CMK (cell line): ENCODE results near the gene TRAF5.
A peak's percentile ranks its signal among the peaks of the same experiment; 100 is the strongest.
"Not testable (repeated sequence)": the region's sequence is repeated elsewhere in the genome, so short reads cannot be mapped to it uniquely, and the experiment has no call there.

Experiments
- DNase-seq: peaks from one replicate; pipeline ENCODE4 v3.0.0-alpha.2; 2010; ENCODE audit warnings: low read depth

TRAF5 gene

DNA sequence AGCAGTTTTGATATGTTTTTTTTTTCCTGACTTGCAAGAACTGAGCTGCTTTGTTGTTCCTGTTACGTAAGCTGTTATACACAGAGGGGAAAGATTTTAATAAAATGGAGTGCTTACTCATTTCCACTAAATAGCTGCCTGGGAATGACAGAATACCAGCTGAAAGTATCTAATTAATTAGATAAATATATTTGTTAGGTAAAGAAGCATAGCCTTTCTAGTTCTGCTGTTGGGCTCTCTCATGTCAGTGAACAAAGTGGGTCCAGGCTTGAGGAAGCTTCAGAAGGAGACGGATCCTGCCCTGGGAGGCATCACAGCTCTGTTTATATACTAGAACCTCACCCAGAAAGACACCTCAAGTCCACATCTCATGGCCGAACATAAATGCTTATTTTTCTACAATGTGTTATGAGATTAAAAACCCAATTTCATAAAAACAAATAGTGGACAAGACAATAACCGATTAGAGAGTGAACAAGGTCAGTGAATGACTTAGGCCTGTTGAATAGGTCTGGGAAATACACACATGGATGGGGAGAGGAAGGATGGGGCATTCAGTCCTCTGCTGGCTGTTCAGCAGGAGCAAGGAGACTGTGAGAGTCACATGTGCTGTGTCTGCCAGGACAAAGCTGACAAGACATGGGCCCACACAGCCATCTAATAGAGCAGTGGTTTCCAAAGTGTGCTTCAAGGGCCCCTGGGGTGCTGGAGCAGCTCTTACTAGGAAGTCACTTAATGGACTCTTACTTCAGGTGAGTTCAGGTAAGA lies 20.6 kb downstream of the TRAF5 start:
- no peak for DNase-seq

DNA sequence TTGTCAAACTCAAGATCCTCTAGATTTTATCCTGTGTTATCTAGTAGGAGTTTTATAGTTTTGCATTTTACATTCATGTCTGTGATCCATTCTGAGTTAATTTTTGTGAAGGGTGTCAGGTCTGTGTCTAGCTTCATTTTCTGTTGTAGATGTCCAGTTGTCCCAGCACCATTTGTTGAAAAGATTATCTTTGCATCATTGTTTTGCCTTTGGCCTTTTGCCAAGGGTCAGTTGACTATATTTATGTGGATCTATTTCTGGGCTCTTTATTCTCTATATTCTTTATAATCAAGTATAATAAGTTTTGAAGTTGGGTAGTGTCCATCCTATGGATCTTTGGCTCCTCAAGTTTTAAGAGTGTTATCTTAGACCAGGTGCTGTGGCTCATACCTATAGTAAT lies 21.9 kb downstream of the TRAF5 start:
- DNase-seq, result no peak

DNA sequence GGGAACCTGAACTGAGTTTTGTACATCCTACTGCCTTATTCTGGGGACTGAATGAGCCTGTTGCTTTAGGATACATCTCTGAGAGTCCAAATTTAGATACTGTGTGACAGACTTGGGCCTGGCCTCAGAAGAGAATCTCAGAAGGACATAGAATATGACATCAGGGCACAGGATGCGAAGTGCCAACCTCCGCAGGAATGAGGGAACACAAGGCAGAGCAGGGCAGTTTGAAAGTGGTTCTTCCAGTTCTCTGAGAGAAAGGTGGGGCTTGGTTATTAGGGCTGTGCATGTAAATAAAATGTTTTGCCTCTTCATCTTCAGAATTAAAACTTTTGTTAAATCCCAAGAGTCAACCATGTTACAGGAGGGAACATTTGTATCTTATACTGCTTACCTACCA lies 23.1 kb downstream of the TRAF5 start:
- DNase-seq, result no peak

DNA sequence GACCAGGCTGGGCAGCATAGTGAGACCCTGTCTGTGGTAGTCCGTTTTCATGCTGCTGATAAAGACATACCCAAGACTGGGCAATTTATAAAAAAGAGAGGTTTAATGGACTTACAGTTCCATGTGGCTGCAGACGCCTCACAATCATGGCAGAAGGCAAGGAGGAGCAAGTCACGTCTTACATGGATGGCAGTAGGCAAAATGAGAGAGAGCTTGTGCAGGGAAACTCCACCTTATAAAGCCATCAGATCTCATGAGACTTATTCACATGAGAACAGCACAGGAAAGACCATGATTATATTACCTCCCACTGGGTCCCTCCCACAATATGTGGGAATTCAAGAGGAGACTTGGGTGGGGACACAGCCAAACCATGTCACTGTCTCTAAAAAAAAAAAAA lies 25.4 kb downstream of the TRAF5 start:
- not testable (repeated sequence) for DNase-seq

DNA sequence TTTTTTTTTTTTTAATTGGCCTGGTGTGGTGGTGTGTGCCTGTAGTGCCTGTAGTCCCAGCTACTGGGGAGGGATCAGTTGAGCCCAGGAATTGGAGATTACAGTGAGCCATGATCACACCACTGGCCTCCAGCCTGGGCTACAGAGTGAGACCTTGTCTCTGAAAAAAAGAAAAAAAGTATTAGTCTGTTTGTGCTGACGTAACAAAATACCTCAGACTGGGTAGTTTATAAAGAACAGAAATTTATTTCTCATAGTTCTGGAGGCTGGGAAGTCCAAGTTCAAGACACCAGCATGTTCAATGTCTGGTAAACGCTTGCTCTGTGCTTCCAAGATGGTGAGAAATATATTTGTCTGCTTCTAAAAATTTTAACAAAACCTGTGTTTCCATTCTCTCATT lies 25.8 kb downstream of the TRAF5 start:
- no peak for DNase-seq

DNA sequence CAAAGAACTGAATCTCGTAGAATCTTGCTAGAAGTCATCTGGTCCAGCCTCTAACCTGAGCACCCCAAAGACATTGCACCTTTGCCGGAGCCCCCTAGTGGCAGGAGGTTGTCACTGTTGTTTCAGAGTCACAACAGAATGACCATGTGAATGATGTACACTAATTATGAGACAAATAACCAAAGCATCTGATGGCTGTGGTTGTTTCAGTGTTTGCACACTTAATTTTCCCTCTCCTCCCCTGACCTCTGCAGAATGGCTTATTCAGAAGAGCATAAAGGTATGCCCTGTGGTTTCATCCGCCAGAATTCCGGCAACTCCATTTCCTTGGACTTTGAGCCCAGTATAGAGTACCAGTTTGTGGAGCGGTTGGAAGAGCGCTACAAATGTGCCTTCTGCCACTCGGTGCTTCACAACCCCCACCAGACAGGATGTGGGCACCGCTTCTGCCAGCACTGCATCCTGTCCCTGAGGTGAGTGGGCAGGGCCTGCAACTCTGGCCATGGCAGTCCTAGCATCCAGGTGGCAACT lies 26.4 kb downstream of the TRAF5 start:
- peak; percentile 26 for DNase-seq

DNA sequence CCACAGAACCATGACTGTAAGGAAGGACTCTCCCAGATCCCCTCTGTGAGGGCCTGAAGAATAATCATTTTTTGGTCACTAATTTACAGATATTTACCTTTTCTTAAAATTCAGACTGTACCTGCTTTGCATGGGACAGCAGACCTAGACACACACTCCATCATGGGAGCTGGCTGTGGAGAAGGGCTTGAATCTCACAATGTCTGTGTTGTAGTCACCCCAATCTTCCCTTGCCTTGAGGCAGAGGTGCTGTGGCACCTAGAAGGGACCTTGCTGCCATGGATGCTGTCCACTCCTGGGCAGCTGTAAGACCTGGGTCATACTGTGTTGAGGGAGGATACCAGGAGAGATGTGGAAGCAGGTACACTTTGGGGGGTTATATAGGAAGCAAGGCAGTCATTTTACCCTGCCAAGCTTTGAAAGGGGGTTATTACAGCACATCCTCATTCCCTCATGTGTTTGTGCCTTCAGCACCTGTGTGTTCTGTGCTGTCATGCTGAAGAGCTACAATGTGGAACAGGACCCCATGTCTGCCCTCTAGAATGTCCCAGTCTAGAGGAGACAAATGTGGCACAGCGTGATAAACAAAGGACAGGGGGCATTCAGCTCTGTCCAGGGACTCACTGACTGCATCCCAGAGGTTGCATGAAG lies 27.1 kb downstream of the TRAF5 start:
- no peak for DNase-seq

DNA sequence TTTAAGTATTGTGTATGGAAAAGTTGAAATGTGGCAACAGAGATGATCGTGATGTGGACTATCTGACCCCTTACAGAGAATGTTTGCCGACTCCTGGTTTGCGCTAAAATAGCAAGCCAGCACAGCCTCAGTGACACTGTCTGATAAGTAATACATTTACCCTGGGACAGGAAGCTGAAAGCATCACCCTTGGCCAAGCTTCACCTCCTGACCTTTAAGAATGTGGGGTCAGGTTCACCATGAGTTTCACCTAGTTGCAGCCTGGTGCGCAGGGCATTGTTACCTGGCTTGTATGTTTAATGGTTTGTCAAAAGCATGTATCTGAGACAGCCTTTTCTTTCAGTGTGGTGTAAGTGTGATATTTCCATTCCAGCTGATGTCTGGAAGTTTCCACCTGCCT lies 29.2 kb downstream of the TRAF5 start:
- no peak for DNase-seq

DNA sequence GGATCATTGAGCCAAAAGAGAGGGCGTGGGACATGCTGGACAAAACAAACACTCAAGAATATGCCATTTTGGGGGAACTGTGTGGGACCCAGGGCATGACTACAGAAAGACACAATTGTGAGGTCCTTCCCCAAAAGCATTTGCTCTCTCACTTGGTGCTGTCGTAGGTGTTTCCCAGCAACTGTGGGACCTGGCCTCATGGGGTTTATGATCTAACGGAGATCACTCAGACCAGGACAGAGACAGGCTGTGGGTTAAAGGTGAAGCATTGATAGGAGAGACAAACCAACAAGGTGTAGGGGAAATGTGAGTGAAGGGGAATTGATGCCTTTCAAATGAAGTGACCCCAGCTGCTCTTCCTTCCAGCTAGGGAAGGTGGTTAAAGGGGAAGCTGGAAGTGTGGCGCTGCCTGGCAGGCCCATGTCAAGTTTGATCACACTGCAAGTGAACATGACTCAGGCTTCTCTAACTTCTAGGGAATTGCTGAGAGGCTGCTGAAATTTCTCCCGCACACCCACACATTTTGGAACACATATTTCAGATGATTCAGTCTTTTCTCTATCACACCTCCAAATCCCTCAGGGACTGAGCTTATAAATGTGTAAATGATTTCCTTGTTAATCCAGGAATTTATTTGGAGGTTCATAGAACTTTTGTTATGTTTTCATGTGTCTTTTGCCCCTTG lies 30.2 kb downstream of the TRAF5 start:
- DNase-seq, result no peak

DNA sequence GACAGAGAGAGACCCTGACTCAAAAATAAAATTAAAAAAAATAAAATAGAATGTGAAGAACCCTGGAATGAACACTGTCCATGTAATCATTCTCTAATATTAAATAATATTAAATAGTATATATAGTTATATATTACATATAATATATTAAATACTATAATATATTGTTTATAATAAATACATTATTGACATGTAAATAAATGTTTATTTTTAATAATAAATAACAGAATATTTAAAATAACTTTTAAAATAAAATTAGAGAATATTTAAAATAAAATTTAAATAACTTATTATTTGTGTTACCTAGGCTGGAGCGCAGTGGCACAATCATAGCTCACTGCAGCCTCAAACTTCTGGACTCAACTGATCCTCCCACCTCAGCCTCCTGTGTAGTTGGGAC lies 32.1 kb downstream of the TRAF5 start:
- DNase-seq, result no peak

DNA sequence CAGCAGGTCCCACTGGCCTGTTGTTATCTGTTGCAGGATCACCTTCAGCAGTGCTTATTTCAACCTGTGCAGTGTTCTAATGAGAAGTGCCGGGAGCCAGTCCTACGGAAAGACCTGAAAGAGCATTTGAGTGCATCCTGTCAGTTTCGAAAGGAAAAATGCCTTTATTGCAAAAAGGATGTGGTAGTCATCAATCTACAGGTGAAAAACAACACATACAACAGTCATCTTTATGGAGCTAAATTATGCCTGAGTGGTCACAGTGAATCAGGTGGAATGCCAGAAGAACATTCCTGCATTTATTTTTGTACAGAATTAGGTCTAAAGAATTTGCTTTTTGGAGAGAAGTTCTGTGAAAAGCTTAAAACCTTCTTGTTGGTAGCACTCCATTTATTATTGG lies 33.2 kb downstream of the TRAF5 start:
- no peak for DNase-seq

DNA sequence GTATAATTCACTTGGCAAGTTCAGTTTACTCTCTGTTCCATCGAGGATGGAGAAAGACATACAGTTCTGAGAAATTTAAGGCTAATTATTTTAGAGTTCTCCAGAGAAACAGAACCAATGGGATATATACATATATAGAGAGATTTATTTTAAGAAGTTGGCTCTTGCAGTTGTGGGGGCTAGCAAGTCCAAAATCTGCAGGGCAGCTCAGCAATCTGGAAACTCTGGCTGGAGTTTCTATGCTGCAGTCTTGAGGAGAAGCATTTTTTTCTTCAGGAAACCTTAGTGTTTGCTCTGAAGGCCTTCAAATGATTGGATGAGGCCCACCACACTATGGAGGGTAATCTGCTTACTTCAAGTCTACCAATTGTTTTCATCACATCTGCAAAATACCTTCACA lies 34.6 kb downstream of the TRAF5 start:
- DNase-seq, result no peak

DNA sequence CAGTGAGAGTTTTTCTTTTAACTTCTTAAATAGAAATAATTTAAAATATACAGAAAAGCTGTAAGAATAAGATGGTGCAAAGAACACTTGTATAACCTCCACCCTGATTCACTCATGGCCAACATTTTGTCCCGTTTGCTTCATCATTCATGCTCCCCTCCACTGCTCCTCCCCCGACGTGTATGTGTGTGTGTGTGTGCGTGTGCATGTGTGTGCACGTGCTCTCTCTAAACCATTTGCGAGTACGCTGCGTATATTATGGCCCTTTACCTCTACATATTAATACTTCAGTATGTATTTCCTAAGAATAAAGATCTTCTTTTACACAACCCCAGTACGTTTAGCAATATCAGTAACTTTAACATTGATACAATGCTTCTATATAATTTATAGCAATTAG lies 43.0 kb downstream of the TRAF5 start:
- DNase-seq, result no peak

DNA sequence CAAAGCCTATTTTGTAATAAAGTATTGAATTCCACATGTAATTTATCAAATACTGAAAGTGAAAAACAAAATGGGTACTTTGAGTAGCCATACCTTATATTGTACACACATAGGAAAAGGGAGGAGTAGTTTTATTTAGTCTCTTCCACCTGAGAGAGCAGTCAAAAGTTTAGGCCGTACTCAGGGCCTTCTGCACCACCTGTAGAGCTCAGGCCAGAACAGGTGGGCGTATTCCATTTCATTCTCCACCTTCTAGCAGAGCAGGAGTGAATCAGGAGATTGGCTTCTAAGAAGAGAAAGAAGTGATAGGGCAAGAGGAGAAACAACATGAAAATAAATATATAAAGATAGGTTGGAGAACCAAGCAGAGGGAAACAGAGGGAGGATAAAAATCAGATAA lies 44.0 kb downstream of the TRAF5 start:
- no peak for DNase-seq

DNA sequence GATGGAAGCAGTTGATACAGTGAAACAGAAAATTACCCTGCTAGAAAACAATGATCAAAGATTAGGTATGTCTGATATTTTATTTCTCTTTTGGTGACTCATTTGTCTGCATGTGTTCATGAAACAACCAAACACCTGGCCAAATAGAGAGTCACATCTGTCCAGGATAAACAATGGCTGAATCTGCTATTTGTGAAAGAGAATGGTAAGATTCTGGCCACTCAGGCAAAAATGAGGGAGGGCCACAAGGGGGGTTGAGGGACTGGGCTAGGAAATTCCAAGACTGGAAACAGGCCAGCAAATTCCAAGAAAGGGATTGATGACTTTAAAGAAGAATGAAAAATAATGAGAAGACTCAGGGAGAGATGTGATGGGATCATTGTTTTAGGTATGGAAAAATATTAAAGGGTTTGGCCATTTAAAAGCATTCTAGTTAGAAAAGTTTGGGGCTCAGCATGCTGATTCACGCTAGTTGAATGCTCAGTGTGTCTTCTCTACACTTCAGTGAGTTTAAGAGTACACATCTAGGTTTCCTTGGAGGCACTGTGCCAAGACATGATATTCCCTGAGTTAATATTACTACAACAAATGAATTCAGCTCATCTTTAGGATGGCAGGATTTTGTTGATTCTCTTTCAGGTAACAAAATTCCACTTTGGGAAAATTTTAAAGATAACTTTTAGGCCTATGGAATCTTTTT lies 44.9 kb downstream of the TRAF5 start:
- DNase-seq, result no peak

DNA sequence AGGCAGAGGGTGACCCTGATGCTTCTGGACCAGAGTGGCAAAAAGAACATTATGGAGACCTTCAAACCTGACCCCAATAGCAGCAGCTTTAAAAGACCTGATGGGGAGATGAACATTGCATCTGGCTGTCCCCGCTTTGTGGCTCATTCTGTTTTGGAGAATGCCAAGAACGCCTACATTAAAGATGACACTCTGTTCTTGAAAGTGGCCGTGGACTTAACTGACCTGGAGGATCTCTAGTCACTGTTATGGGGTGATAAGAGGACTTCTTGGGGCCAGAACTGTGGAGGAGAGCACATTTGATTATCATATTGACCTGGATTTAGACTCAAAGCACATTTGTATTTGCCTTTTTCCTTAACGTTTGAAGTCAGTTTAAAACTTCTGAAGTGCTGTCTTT lies 45.8 kb downstream of the TRAF5 start:
- DNase-seq, result no peak

DNA sequence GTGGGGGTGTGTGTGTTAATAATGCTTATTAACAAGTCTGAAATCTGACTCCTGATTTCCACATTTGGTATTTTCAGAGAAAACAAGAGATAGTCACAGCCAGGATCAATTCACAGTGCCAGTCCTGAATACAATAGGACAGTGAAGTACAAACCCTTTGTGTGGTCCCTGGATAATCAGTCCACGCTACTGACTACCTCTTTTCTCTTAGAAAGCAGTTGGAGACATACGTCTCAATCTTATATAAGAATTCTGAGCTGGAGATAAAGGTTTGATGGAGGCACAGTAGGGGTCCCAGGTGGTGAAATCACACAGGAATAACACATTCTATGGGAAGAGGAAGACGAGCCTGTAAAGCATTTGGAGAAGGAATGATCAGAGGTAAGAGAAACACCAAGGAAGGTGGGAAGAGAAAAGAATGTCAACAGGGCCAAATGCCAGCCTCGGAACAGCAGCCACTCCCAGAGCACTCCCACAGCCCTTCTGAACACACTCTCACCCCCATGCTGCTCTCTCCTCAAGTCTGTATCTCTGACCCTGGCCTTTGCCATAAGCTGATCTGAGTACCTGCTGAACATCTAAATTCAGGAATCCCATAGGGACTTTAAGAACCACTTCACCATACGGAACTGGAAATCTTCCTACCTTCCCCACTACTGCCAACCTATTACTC lies 48.6 kb downstream of the TRAF5 start:
- DNase-seq, result no peak

DNA sequence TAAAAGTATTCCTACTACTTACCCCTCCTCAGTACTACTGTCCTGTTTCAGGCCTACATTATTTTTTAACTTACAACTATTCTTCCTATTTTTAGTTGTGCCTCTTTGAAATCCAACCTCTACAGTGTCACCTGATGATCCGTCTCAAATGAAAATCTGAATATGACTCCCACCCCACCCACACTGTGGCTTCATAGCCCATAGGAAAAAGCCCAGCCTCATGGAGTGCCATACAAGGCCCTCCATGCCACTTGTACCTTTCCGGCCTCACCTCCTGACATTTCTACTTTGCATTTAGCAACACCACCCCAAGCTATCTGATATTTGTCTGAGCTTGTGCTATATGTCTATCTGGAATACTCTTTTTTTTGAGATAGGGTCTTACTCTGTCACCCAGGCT lies 49.3 kb downstream of the TRAF5 start:
- no peak for DNase-seq

DNA sequence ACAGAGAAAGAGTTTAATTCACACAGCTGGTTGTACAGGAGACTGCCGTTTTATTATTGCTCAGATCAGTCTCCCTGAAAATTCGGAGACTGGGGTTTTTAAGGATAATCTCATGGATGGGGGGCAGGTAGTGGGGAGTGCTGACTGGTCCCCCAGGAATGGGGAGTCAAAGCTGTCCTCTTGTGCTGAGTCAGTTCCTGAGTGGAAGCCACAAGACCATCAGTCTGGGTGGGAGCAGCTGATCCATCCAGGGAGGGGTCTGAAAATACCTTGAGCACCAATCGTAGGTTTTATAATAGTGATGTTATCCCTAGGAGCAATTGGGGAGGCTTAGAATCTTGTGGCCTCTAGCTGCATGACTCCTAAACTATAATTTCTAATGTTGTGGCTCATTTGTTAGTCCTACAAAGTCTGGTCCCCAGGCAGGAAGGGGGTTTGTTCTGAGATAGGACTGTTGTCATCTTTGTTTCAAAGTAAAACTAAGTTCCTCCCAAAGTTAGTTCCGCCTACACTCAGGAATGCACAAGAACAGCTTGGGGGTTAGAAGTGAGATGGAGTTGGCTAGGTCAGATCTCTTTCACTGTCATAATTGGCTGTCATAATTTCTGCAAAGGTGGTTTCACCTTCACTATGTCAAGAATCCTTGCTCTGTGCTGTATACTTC lies 50.3 kb downstream of the TRAF5 start:
- peak; percentile 8 for DNase-seq

DNA sequence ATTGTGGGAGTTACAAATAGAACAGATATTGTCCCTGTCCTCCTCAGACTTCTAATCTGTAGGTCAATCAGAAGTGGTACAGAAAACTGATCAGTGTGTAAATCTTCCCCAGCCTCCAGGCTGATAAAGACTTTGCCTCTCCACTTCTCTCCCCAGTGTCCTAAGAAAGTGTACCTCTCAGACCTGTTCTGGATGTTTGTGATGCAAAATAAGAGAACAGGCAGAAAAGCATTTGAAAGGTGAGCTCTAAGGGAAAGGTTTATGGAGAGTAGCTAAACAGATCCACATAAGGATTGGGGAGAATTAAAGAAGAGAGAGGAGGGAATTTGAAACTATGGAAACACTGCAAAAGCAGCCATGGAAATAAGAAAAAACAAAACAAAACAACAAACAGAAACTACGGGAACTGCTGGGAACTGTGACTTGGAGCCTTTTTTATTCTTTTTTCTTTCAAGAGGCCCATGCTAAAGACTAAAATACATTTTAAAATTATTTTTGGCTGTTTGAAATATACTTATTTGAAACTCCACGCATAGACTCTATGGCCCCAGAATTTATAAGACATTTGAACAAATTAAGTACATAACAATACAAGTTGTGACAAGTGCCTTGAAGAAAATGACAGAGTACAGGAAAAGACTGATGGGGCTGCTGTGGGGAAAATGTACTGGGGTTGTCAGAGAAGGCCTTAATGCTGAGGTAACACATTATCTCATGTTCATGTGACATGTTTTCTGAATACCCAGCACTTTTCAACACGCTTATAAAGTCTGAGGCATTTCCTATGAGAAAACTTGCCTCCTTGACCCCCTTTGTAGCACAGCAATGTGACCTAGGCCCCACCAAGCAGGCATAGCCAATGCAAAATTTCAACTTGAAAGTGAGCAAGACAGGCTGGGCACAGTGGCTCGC lies 51.2 kb downstream of the TRAF5 start:
- no peak for DNase-seq
